Measurements from ENCODE around the gene PCBP3.
"Not testable (repeated sequence)": the region's sequence is repeated elsewhere in the genome, so short reads cannot be mapped to it uniquely, and the experiment has no call there.

The PCBP3 gene

DNA sequence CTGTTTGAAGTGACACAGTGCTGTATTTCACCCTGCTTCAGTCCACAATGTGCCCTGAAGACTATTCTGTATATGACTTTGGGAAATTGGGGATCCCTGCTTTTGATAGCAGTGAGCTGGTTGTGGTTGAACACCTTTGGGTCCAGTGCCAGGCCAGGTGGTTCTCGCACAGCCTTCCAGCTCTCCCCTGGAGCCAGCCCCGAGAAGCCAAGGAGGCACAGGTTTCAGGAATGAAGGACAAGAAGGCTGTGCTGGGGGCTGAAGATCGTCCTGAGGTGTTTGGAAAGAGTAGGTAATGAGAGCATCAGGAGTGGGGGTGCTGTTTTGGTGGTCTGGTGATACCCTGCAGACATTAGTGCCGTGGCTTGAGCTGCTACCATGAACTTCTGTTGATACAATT is 206.7 kb downstream of the PCBP3 start:
- Histone ChIP-seq H3K4me1 (ENCODE audit: control insufficient read depth, insufficient read depth, low read length) (no peaks in the 10 kb centered on the region), H3K4me3 (ENCODE audit: low read length) (no peak overlapping the region), H3K9me3 (ENCODE audit: control insufficient read depth, low read length) (no peaks in the 10 kb centered on the region), H3K36me3 (ENCODE audit: control insufficient read depth, insufficient read depth, low read length) (no peaks in the 10 kb centered on the region), H3K27me3 (ENCODE audit: control insufficient read depth, insufficient read depth, low read length) (peaks cover 8% of the 10 kb centered on the region), H3K9ac (ENCODE audit: low read length) (no peak overlapping the region)

GRCh38 chr21:45852386-45852785 is 208.9 kb downstream of the PCBP3 start:
- not testable (repeated sequence) for H3K36me3 ChIP-seq (ENCODE audit: control insufficient read depth, insufficient read depth, low read length); H3K27me3 ChIP-seq (ENCODE audit: control insufficient read depth, insufficient read depth, low read length); H3K9me3 ChIP-seq (ENCODE audit: control insufficient read depth, low read length)

DNA sequence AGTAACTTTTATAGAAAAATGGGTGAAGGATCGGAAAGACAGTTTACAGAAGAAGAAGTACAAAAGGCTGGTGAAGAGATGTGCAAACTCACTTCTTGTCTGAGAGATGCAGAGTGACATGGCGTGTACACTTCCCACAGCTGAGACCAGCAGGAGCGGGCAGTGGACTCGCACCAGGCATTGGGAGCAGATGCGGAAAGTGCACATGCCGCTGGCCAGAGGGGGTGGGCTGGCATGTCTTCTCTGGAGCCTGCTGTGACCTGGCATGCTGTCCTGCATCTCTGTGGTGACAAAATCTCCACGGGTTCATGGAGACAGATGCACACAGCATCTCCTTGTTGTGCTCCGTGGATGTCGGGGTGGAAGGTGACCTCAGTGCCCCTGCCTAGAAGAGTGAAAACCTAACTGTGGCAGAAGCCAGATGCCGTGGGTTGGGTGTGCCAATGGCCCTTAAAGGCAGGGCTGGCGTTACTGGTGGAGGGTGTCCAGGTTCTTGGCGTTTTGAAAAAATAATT is 209.4 kb downstream of the PCBP3 start:
- H3K4me1 ChIP-seq (ENCODE audit: control insufficient read depth, insufficient read depth, low read length): no peaks in the 10 kb centered on the region
- H3K27me3 ChIP-seq (ENCODE audit: control insufficient read depth, insufficient read depth, low read length): peaks cover 7% of the 10 kb centered on the region
- no peak overlapping the region for H3K9ac ChIP-seq (ENCODE audit: low read length)

More at GRCh38 chr21:45852386-45852785, 208.9 kb downstream of the PCBP3 start:
- H3K4me3 ChIP-seq (ENCODE audit: low read length); H3K9ac ChIP-seq (ENCODE audit: low read length); H3K4me1 ChIP-seq (ENCODE audit: control insufficient read depth, insufficient read depth, low read length): not testable (repeated sequence)

GRCh38 chr21:45853703-45854342 is 210.3 kb downstream of the PCBP3 start:
- Histone ChIP-seq H3K4me1 (ENCODE audit: control insufficient read depth, insufficient read depth, low read length) (no peaks in the 10 kb centered on the region), H3K27me3 (ENCODE audit: control insufficient read depth, insufficient read depth, low read length) (peaks cover 5% of the 10 kb centered on the region), H3K4me3 (ENCODE audit: low read length) (no peak overlapping the region), H3K36me3 (ENCODE audit: control insufficient read depth, insufficient read depth, low read length) (no peaks in the 10 kb centered on the region), H3K9me3 (ENCODE audit: control insufficient read depth, low read length) (no peaks in the 10 kb centered on the region), H3K9ac (ENCODE audit: low read length) (no peak overlapping the region)

More for the DNA sequence above, 209.4 kb downstream of the PCBP3 start:
- H3K36me3 ChIP-seq (ENCODE audit: control insufficient read depth, insufficient read depth, low read length): no peaks in the 10 kb centered on the region
- H3K9me3 ChIP-seq (ENCODE audit: control insufficient read depth, low read length): no peaks in the 10 kb centered on the region
- no peak overlapping the region for H3K4me3 ChIP-seq (ENCODE audit: low read length)

DNA sequence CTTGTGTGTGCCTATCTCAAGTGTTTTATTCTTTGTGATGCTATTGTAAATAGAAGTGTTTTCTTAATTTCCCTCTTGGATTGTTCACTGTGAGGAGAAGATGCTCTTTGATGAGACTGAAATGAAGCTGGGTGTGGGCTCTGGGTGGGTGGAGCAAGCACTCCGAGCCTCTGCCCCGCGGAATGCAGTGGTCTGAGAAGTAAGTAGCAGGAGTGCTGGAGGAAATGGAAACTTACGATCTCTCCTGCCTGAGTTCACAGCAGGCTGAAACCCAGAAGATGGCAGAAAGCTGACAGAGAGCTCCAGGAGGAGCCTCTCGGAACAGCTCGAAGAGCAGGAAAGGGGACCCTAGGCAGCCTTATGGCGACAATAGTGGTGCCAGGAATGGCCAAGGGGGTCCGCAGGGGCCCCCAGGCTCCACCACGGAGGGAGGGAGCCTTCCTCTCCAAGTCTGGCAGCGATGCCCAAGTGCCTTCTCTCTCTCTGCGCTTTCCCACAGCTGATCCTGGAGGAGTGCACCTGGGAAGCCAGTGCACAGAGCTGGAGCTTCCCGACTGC is 211.2 kb downstream of the PCBP3 start:
- no peaks in the 10 kb centered on the region for H3K9me3 ChIP-seq (ENCODE audit: control insufficient read depth, low read length)
- no peak overlapping the region for H3K4me3 ChIP-seq (ENCODE audit: low read length)
- no peaks in the 10 kb centered on the region for H3K4me1 ChIP-seq (ENCODE audit: control insufficient read depth, insufficient read depth, low read length)
- H3K36me3 ChIP-seq (ENCODE audit: control insufficient read depth, insufficient read depth, low read length): no peaks in the 10 kb centered on the region
- H3K9ac ChIP-seq (ENCODE audit: low read length): no peak overlapping the region
- H3K27me3 ChIP-seq (ENCODE audit: control insufficient read depth, insufficient read depth, low read length): peaks cover 5% of the 10 kb centered on the region

DNA sequence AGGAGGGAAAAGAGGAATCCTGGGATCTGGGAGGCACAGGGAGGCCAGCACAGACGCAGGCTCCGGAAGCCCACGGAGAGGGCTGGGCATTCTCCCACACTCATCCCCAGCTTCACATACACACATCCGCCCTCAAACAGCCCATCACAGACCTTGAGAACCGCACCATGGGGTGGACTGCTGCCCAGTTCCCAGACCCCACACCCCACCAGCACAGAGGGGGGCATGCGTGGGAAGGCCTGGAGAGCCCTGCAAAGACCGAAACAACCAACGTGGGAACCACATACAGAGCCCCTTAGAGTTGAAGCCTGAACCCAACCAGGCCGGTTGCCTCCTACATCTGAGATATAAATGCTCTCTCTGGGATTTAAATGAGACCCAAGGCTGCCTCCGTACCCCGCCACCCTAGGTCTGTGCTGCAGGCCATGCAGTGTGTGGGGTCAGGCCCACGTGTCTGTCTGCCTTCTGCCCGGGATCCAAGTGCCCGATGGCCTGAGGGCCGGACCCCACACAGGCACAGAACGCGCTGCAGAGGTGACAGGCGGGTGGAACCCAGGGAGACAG is 211.8 kb downstream of the PCBP3 start:
- Histone ChIP-seq H3K9me3 (ENCODE audit: control insufficient read depth, low read length) (no peaks in the 10 kb centered on the region), H3K4me1 (ENCODE audit: control insufficient read depth, insufficient read depth, low read length) (no peaks in the 10 kb centered on the region), H3K27me3 (ENCODE audit: control insufficient read depth, insufficient read depth, low read length) (peaks cover 5% of the 10 kb centered on the region), H3K4me3 (ENCODE audit: low read length) (no peak overlapping the region), H3K9ac (ENCODE audit: low read length) (no peak overlapping the region), H3K36me3 (ENCODE audit: control insufficient read depth, insufficient read depth, low read length) (no peaks in the 10 kb centered on the region)

DNA sequence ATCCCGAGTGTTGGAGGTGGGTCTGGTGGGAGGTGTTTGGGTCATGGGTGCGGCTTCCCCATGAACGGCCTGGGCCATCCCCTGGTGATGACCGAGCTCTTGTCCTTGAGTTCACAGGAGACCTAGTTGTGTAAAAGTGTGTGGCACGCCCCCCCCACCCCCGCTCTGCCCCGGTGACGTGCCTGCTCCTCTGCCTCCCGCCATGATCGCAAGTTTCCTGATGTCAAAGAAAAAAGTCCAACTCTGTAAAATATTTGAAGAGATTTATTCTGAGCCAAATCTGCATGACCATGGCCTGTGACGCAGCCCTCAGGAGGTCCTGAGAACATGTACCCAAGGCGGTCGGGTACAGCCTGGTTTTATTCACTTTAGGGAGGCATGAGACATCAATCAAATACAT is 212.9 kb downstream of the PCBP3 start:
- H3K4me3 ChIP-seq (ENCODE audit: low read length): no peak overlapping the region
- H3K27me3 ChIP-seq (ENCODE audit: control insufficient read depth, insufficient read depth, low read length): no peaks in the 10 kb centered on the region
- no peaks in the 10 kb centered on the region for H3K36me3 ChIP-seq (ENCODE audit: control insufficient read depth, insufficient read depth, low read length)
- H3K4me1 ChIP-seq (ENCODE audit: control insufficient read depth, insufficient read depth, low read length): no peaks in the 10 kb centered on the region
- H3K9me3 ChIP-seq (ENCODE audit: control insufficient read depth, low read length): no peaks in the 10 kb centered on the region
- no peak overlapping the region for H3K9ac ChIP-seq (ENCODE audit: low read length)

DNA sequence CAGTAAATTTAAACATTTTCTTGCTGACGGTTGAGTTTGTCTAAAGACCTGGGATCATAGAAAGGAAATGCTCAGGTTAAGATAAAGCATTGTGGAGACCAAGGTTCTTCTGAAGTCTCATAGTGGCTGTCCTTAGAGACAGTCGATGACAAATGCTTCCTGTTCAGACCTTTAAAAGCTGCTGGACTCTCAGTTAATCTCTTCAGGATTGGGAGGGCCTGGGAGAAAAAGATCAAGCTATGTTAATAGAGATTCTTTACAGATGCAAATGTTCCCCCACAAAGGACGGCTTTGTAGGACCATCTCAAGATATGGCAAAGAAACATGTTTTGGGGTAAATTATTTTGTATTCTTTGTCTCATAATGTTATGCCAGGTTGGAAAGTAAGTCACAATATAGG is 213.4 kb downstream of the PCBP3 start:
- Histone ChIP-seq H3K4me3 (ENCODE audit: low read length) (no peak overlapping the region), H3K4me1 (ENCODE audit: control insufficient read depth, insufficient read depth, low read length) (no peaks in the 10 kb centered on the region), H3K27me3 (ENCODE audit: control insufficient read depth, insufficient read depth, low read length) (no peaks in the 10 kb centered on the region), H3K9ac (ENCODE audit: low read length) (no peak overlapping the region), H3K9me3 (ENCODE audit: control insufficient read depth, low read length) (no peaks in the 10 kb centered on the region), H3K36me3 (ENCODE audit: control insufficient read depth, insufficient read depth, low read length) (no peaks in the 10 kb centered on the region)

- no peak overlapping the region for H3K9ac ChIP-seq (ENCODE audit: low read length)
- no peaks in the 10 kb centered on the region for H3K27me3 ChIP-seq (ENCODE audit: control insufficient read depth, insufficient read depth, low read length)
- H3K9me3 ChIP-seq (ENCODE audit: control insufficient read depth, low read length): no peaks in the 10 kb centered on the region
- no peaks in the 10 kb centered on the region for H3K36me3 ChIP-seq (ENCODE audit: control insufficient read depth, insufficient read depth, low read length)
- no peak overlapping the region for H3K4me3 ChIP-seq (ENCODE audit: low read length)
- no peaks in the 10 kb centered on the region for H3K4me1 ChIP-seq (ENCODE audit: control insufficient read depth, insufficient read depth, low read length)
Measured at GRCh38 chr21:45857761-45858160, 214.2 kb downstream of the PCBP3 start.

DNA sequence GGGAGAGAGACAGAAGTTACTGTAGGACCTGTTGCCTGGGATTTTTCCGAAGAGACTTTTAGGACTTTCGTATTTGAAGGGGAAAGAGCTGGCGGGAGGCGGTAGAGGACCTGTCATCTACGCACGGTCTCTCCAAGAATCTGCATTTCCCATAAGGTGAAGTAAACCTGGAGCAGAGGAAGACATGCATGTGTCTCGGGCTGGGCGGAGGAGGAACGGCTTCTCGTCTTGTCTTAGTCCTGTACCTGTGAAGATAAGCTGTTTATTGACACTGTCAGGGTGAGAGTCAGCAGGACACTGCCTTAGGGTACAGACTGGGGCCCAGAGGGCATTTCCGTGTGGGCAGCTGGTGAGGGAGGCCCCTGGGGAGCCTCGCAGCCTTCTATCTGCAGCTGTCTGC is 214.7 kb downstream of the PCBP3 start:
- Histone ChIP-seq H3K9me3 (ENCODE audit: control insufficient read depth, low read length) (no peaks in the 10 kb centered on the region), H3K36me3 (ENCODE audit: control insufficient read depth, insufficient read depth, low read length) (no peaks in the 10 kb centered on the region), H3K27me3 (ENCODE audit: control insufficient read depth, insufficient read depth, low read length) (no peaks in the 10 kb centered on the region), H3K9ac (ENCODE audit: low read length) (no peak overlapping the region), H3K4me1 (ENCODE audit: control insufficient read depth, insufficient read depth, low read length) (no peaks in the 10 kb centered on the region), H3K4me3 (ENCODE audit: low read length) (no peak overlapping the region)

GRCh38 chr21:45859041-45859761 is 215.7 kb downstream of the PCBP3 start:
- no peaks in the 10 kb centered on the region for H3K4me1 ChIP-seq (ENCODE audit: control insufficient read depth, insufficient read depth, low read length)
- H3K9me3 ChIP-seq (ENCODE audit: control insufficient read depth, low read length): no peaks in the 10 kb centered on the region
- H3K4me3 ChIP-seq (ENCODE audit: low read length): no peak overlapping the region
- H3K36me3 ChIP-seq (ENCODE audit: control insufficient read depth, insufficient read depth, low read length): no peaks in the 10 kb centered on the region
- H3K27me3 ChIP-seq (ENCODE audit: control insufficient read depth, insufficient read depth, low read length): no peaks in the 10 kb centered on the region
- no peak overlapping the region for H3K9ac ChIP-seq (ENCODE audit: low read length)

DNA sequence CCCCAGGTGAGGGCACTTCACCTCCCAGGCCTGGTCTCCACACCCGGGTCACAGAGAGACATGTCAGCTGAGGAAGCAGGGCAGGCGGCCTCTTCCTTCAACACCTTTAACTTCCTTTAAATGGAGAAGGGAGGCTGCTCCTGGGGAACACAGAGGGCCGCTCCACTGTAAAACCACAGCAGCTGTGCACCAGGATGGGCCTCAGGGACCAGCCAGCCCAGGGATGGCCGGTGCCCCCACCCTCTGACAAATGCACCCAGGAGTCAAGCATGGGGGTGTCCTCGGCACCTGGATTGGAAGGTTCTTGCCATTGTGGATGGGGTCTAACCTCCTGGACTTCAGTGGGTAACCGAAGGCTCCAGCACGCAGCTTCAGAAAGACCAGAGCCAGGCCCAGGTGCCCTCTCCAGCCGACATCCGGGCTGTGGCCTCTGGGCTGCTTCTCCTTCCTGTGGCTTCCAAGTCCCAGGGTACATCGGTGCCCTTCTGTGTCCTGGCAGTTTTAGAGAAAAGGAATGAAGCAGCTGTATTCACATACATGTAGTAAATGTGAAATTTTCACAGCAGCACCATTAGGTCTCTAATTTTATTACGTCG is 216.3 kb downstream of the PCBP3 start:
- no peaks in the 10 kb centered on the region for H3K9me3 ChIP-seq (ENCODE audit: control insufficient read depth, low read length)
- H3K4me1 ChIP-seq (ENCODE audit: control insufficient read depth, insufficient read depth, low read length): no peaks in the 10 kb centered on the region
- H3K27me3 ChIP-seq (ENCODE audit: control insufficient read depth, insufficient read depth, low read length): no peaks in the 10 kb centered on the region
- no peaks in the 10 kb centered on the region for H3K36me3 ChIP-seq (ENCODE audit: control insufficient read depth, insufficient read depth, low read length)
- no peak overlapping the region for H3K9ac ChIP-seq (ENCODE audit: low read length)
- H3K4me3 ChIP-seq (ENCODE audit: low read length): no peak overlapping the region
